ENCODE data around the gene IYD.

DNA sequence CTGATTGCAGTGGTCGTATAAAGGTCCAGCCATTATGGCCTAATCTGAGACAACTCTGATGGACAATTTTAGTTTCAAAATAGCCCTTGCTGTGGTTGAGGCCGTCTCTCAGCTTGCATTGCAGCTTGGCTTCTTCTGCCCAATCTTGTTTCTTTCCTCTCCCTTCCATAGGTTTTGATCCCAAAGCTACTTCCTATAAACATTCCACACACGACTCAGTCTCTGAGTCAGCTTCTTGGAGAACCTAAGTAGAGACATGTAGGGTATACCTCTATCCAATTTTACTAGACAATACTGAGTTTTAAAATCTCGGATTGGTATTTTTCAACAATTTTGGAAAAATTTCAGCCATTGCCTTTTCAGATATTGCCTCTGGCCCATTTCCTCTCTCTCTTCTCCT is 13.4 kb downstream of the IYD start:
- TF ChIP-seq NR2C1 (IDR thresholded peaks at IDR 0.05) (no peak), FOXK2 (IDR thresholded peaks at IDR 0.05) (no peak), NRF1 (conservative IDR thresholded peaks at IDR 0.05; ENCODE audit: low read depth, low read length) (no peak), ESRRA (IDR thresholded peaks at IDR 0.05; ENCODE audit: low read length) (no peak), ELK1 (IDR thresholded peaks at IDR 0.05; ENCODE audit: low read depth, low read length) (no peak), DPF2 (IDR thresholded peaks at IDR 0.05) (no peak), YY1 (IDR thresholded peaks at IDR 0.05; ENCODE audit: low read depth, low read length) (no peak), MEF2A (IDR thresholded peaks at IDR 0.05; ENCODE audit: insufficient read depth, low read depth, low read length) (no peak), HDGF (IDR thresholded peaks at IDR 0.05) (no peak), EZH2 (IDR thresholded peaks at IDR 0.05; ENCODE audit: borderline replicate concordance, control insufficient read depth, low read depth, low read length) (no peak), SUZ12 (IDR thresholded peaks at IDR 0.05; ENCODE audit: unreplicated experiment) (no peak)
- TF ChIP-seq, protein P1, sequence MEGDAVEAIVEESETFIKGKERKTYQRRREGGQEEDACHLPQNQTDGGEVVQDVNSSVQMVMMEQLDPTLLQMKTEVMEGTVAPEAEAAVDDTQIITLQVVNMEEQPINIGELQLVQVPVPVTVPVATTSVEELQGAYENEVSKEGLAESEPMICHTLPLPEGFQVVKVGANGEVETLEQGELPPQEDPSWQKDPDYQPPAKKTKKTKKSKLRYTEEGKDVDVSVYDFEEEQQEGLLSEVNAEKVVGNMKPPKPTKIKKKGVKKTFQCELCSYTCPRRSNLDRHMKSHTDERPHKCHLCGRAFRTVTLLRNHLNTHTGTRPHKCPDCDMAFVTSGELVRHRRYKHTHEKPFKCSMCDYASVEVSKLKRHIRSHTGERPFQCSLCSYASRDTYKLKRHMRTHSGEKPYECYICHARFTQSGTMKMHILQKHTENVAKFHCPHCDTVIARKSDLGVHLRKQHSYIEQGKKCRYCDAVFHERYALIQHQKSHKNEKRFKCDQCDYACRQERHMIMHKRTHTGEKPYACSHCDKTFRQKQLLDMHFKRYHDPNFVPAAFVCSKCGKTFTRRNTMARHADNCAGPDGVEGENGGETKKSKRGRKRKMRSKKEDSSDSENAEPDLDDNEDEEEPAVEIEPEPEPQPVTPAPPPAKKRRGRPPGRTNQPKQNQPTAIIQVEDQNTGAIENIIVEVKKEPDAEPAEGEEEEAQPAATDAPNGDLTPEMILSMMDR (IDR thresholded peaks at IDR 0.05 in 2 of 3, conservative IDR thresholded peaks at IDR 0.05 in 1 of 3; ENCODE audit: control insufficient read depth in 2 of 3, extremely low read depth in 1 of 3, insufficient read depth in 1 of 3, low read depth in 3 of 3, low read length in 3 of 3): no peak
- TF ChIP-seq, protein P2, sequence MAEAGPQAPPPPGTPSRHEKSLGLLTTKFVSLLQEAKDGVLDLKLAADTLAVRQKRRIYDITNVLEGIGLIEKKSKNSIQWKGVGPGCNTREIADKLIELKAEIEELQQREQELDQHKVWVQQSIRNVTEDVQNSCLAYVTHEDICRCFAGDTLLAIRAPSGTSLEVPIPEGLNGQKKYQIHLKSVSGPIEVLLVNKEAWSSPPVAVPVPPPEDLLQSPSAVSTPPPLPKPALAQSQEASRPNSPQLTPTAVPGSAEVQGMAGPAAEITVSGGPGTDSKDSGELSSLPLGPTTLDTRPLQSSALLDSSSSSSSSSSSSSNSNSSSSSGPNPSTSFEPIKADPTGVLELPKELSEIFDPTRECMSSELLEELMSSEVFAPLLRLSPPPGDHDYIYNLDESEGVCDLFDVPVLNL (IDR thresholded peaks at IDR 0.05; ENCODE audit: low read depth, low read length): no peak
